ENCODE results near the gene MT1E.

The MT1E gene

GRCh38 chr16:56628486-56629350 is 3.1 kb downstream of the MT1E start:
- no peak for DNase-seq

- no peak for DNase-seq
Observed at GRCh38 chr16:56629531-56629930, 4.0 kb downstream of the MT1E start.

- DNase-seq = no peak
Observed at GRCh38 chr16:56630134-56630533, 4.6 kb downstream of the MT1E start.

GRCh38 chr16:56631197-56631596 is 5.6 kb downstream of the MT1E start:
- DNase-seq = no peak

- no peak for DNase-seq
Observed at GRCh38 chr16:56631832-56632155, 6.2 kb downstream of the MT1E start.

GRCh38 chr16:56632156-56632847 is 6.7 kb downstream of the MT1E start, which contains the start of gene MT1M:
Gene MT1M, plus strand, starts transcription at chr16:56632659. Its CDS starts 73 bp downstream, at chr16:56632732.
- DNase-seq = no peak

GRCh38 chr16:56632848-56633365 is 7.3 kb downstream of the MT1E start:
- no peak for DNase-seq

- DNase-seq = no peak
Observed at GRCh38 chr16:56633535-56633934, 8.0 kb downstream of the MT1E start.

- DNase-seq = no peak
Observed at GRCh38 chr16:56634715-56635440, 9.3 kb downstream of the MT1E start.

GRCh38 chr16:56635441-56635967 is 9.9 kb downstream of the MT1E start:
- no peak for DNase-seq

- no peak for DNase-seq
Observed at GRCh38 chr16:56636616-56637413, 11.2 kb downstream of the MT1E start.

- DNase-seq = no peak
Observed at GRCh38 chr16:56637814-56638750, 12.5 kb downstream of the MT1E start, which contains the start of gene MT1A. Gene MT1A, plus strand, starts transcription at chr16:56638666. Its CDS starts 73 bp downstream, at chr16:56638739.

- no peak for DNase-seq
Observed at GRCh38 chr16:56639045-56639444, 13.5 kb downstream of the MT1E start.

GRCh38 chr16:56640076-56640475 is 14.5 kb downstream of the MT1E start:
- DNase-seq = no peak

- DNase-seq = no peak
Observed at GRCh38 chr16:56641166-56641565, 15.6 kb downstream of the MT1E start.

GRCh38 chr16:56643080-56643778 is 17.6 kb downstream of the MT1E start:
- DNase-seq = peak; percentile 57

GRCh38 chr16:56643833-56644232 is 18.3 kb downstream of the MT1E start:
- DNase-seq = no peak

- no peak for DNase-seq
Observed at GRCh38 chr16:56645311-56645710, 19.7 kb downstream of the MT1E start.

- DNase-seq = no peak
Observed at GRCh38 chr16:56645838-56646237, 20.3 kb downstream of the MT1E start.

All from T-helper 9 cell (primary cell).